ENCODE measurements around the gene ODAD2. TPM values are rescaled to one million over a fixed set of nuclear protein-coding genes. Genes with fewer than 3 reads are reported as not detected.
"Not testable (repeated sequence)": the region's sequence is repeated elsewhere in the genome, so short reads cannot be mapped to it uniquely, and the experiment has no call there.

The ODAD2 gene
- total RNA-seq, 4 donors from 2014 or later: 0.39 to 0.83 (median 0.79) TPM

DNA sequence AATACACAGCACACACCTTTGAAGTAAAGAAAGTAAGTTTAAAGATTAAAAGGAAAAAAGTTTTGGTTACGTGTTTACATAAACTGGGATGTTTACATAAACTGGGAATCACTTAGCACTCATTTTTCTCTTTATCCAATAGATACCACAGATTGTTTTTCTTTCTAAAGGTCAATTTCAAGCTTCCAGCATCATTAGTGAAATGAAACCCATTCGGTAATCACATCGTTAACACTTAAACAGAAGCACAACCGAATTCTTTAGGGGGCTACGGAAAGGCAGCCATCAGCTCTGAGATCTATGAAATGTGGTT, 1.1 kb downstream of the ODAD2 start:
- H3K27ac ChIP-seq (replicated peaks in 1 of 4): peak overlapping the region; percentile 57 to 79 (median 71)
- no peaks in the 10 kb centered on the region for H3K9me3 ChIP-seq
- H3K4me3 ChIP-seq: peak overlapping the region; percentile 74 to 86 (median 78)
- no peaks in the 10 kb centered on the region for H3K27me3 ChIP-seq
- no peak for DNase-seq (ENCODE audit: extremely low spot score)
- 3% methylated on average over 5 of the region's 5 CpGs for WGBS
- intact Hi-C loops (cut with DNase I): no loop called here
- H3K36me3 ChIP-seq: no peaks in the 10 kb centered on the region
- no peak for TF ChIP-seq POLR2AphosphoS5 (IDR thresholded peaks at IDR 0.05)
- TF ChIP-seq, protein P1, sequence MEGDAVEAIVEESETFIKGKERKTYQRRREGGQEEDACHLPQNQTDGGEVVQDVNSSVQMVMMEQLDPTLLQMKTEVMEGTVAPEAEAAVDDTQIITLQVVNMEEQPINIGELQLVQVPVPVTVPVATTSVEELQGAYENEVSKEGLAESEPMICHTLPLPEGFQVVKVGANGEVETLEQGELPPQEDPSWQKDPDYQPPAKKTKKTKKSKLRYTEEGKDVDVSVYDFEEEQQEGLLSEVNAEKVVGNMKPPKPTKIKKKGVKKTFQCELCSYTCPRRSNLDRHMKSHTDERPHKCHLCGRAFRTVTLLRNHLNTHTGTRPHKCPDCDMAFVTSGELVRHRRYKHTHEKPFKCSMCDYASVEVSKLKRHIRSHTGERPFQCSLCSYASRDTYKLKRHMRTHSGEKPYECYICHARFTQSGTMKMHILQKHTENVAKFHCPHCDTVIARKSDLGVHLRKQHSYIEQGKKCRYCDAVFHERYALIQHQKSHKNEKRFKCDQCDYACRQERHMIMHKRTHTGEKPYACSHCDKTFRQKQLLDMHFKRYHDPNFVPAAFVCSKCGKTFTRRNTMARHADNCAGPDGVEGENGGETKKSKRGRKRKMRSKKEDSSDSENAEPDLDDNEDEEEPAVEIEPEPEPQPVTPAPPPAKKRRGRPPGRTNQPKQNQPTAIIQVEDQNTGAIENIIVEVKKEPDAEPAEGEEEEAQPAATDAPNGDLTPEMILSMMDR (IDR thresholded peaks at IDR 0.05): no peak
- TF ChIP-seq EP300 (IDR thresholded peaks at IDR 0.05): no peak
- peaks cover 4 to 20% (median 15%) of the 10 kb centered on the region in 4 donors for H3K4me1 ChIP-seq

- Histone ChIP-seq H3K4me3 (no peak overlapping the region), H3K9me3 (no peaks in the 10 kb centered on the region), H3K36me3 (no peaks in the 10 kb centered on the region), H3K27me3 (no peaks in the 10 kb centered on the region), H3K4me1 (peaks cover 4 to 20% (median 15%) of the 10 kb centered on the region in 4 donors), H3K27ac (replicated peaks in 1 of 4) (no peak overlapping the region)
- WGBS: 82% methylated on average over 2 of the region's 2 CpGs
- no peak for DNase-seq (ENCODE audit: extremely low spot score)
- TF ChIP-seq EP300 (IDR thresholded peaks at IDR 0.05) (no peak), POLR2AphosphoS5 (IDR thresholded peaks at IDR 0.05) (no peak)
- TF ChIP-seq, protein P1 (IDR thresholded peaks at IDR 0.05): no peak
- intact Hi-C loops (cut with DNase I): no loop called here
These were observed 3.6 kb downstream of the ODAD2 start for GRCh38 chr10:27995311-27995710.

DNA sequence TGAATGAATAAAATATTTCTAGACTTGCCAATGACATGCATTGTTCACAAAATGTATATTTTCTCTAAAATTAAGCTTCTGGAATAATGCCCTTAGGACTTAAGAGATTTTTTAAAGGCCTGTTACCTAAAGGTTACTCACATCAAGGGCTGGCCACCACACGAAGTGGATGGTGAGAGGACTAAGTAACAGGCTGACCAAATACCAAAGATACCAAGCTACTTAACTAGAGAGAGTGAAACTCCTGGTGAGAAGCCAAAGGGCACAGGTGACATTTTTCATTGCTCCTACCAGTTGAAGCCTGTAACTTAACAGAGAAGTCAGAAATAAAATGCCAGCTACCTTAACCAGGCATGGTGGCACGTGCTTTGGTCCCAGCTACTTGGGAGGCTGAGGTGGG, 9.5 kb downstream of the ODAD2 start:
- DNase-seq (ENCODE audit: extremely low spot score); intact Hi-C loops (cut with DNase I); H3K27me3 ChIP-seq; H3K36me3 ChIP-seq; H3K9me3 ChIP-seq; H3K4me1 ChIP-seq; H3K4me3 ChIP-seq; H3K27ac ChIP-seq (replicated peaks in 1 of 4): not testable (repeated sequence)
- WGBS: 58% methylated on average over 1 of the region's 2 CpGs

DNA sequence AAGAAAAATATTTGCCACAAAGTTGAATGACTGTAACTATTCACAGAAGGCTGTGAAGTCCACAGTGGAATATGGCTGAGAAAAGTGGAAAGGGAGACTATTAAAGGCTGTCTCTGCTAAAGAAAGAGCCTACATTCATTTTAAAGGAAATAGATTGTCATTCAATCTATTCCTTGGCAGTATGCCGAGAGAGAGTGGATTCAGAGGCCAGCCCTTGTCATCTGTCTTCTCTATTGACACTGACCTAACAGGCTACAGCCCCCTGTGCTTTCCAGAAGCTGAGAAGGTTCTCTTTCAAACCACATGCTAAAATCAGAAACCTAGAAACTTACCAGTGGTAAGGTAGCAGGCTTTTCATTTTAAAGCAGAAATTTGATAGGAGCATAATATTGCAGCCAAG, 12.1 kb downstream of the ODAD2 start:
- Histone ChIP-seq H3K9me3 (no peaks in the 10 kb centered on the region), H3K4me1 (no peaks in the 10 kb centered on the region), H3K27ac (replicated peaks in 1 of 4) (no peak overlapping the region), H3K36me3 (no peaks in the 10 kb centered on the region), H3K27me3 (no peaks in the 10 kb centered on the region), H3K4me3 (no peak overlapping the region)
- no peak for TF ChIP-seq POLR2A (IDR thresholded peaks at IDR 0.05; ENCODE audit: low read depth)
- TF ChIP-seq POLR2AphosphoS5 (IDR thresholded peaks at IDR 0.05): no peak
- TF ChIP-seq, protein P1 (IDR thresholded peaks at IDR 0.05): no peak
- TF ChIP-seq EP300 (IDR thresholded peaks at IDR 0.05): no peak
- intact Hi-C loops (cut with DNase I): no loop called here
- DNase-seq (ENCODE audit: extremely low spot score): no peak
- 25% methylated on average over 1 of the region's 1 CpG for WGBS

- H3K4me1 ChIP-seq: no peaks in the 10 kb centered on the region
- no peaks in the 10 kb centered on the region for H3K9me3 ChIP-seq
- no peak overlapping the region for H3K27ac ChIP-seq (replicated peaks in 1 of 4)
- intact Hi-C loops (cut with DNase I): no loop called here
- no peak overlapping the region for H3K4me3 ChIP-seq
- H3K36me3 ChIP-seq: no peaks in the 10 kb centered on the region
- TF ChIP-seq, protein P1 (IDR thresholded peaks at IDR 0.05): no peak
- no peak for TF ChIP-seq POLR2AphosphoS5 (IDR thresholded peaks at IDR 0.05)
- no peak for TF ChIP-seq POLR2A (IDR thresholded peaks at IDR 0.05; ENCODE audit: low read depth)
- no peak for TF ChIP-seq EP300 (IDR thresholded peaks at IDR 0.05)
- no peak for DNase-seq (ENCODE audit: extremely low spot score)
- WGBS: 73% methylated on average over 6 of the region's 6 CpGs
- H3K27me3 ChIP-seq: no peaks in the 10 kb centered on the region
These were observed 15.9 kb downstream of the ODAD2 start for GRCh38 chr10:27982875-27983543.
